ENCODE data around the gene SCN9A.

- TF ChIP-seq CTCF (IDR thresholded peaks at IDR 0.05) (no peak), POLR2A (IDR thresholded peaks at IDR 0.05) (no peak)
Observed at GRCh38 chr2:166230024-166230723, 145.6 kb downstream of the SCN9A start.

All from lower leg skin (tissue), 3 donors.